Activated CD4-positive, alpha-beta T cell treated with anti-CD3 and anti-CD28 coated beads, Interleukin-2, amount 50 U/mL, for 4 hours (primary cell): ENCODE measurements around the gene LGALS8.

Source experiments
- DNase-seq, 2 experiments: peaks; one replicate each; pipeline ENCODE4 v3.0.0-alpha.2; 2020

LGALS8 gene

GRCh38 chr1:236509647-236510401 is 14.0 kb upstream of the LGALS8 start:
- DNase-seq = no peak

- no peak for DNase-seq
These were observed 11.9 kb upstream of the LGALS8 start for GRCh38 chr1:236511735-236512418.

- DNase-seq = no peak
These were observed 8.9 kb upstream of the LGALS8 start for GRCh38 chr1:236514703-236515442.

GRCh38 chr1:236515443-236515958 is 8.3 kb upstream of the LGALS8 start:
- no peak for DNase-seq

GRCh38 chr1:236516929-236517704 is 6.7 kb upstream of the LGALS8 start:
- no peak for DNase-seq

GRCh38 chr1:236518322-236518721 is 5.5 kb upstream of the LGALS8 start:
- no peak for DNase-seq

GRCh38 chr1:236520445-236521005 is 3.3 kb upstream of the LGALS8 start:
- no peak for DNase-seq

GRCh38 chr1:236522937-236523703 is 662 bp upstream of the LGALS8 start:
- no peak for DNase-seq

GRCh38 chr1:236524142-236524894 is 536 bp downstream of the LGALS8 start:
- DNase-seq = peak; percentile 24 to 30

GRCh38 chr1:236524895-236525184 is 1.1 kb downstream of the LGALS8 start:
- DNase-seq = no peak

- DNase-seq = no peak
These were observed 2.3 kb downstream of the LGALS8 start for GRCh38 chr1:236526079-236526478.

- DNase-seq = no peak
These were observed 6.5 kb downstream of the LGALS8 start for GRCh38 chr1:236530286-236530685.

GRCh38 chr1:236530959-236531358 is 7.2 kb downstream of the LGALS8 start:
- no peak for DNase-seq

GRCh38 chr1:236532850-236533249 is 9.1 kb downstream of the LGALS8 start:
- DNase-seq = no peak

GRCh38 chr1:236534151-236534651 is 10.4 kb downstream of the LGALS8 start:
- peak; percentile 45 to 49 for DNase-seq

- no peak for DNase-seq
These were observed 11.4 kb downstream of the LGALS8 start for GRCh38 chr1:236535190-236535589.

- DNase-seq = no peak
These were observed 11.9 kb downstream of the LGALS8 start for GRCh38 chr1:236535662-236536161.

- no peak for DNase-seq
These were observed 12.8 kb downstream of the LGALS8 start for GRCh38 chr1:236536540-236536939.

GRCh38 chr1:236540813-236541465 is 17.2 kb downstream of the LGALS8 start:
- no peak for DNase-seq

GRCh38 chr1:236541710-236542109 is 17.9 kb downstream of the LGALS8 start:
- DNase-seq = no peak
